PC-3 (cell line): ENCODE measurements around the gene SMYD3. TPM values are rescaled to one million over a fixed set of nuclear protein-coding genes. Genes with fewer than 3 reads are reported as not detected.

ENCODE experiments used
- ATAC-seq: fragments of 200-7000 bp; cut with Tn5 transposase; 2 replicates; pipeline ENCODE4 v1.9.1; 2020; ENCODE audit warnings: mild to moderate bottlenecking, moderate library complexity
- BruUV-seq: library from RNA; stranded (reverse); fragments of 400-500 nt; replicated peaks from 2 replicates; lab custom pipeline; 2021; lab: Mats Ljungman, UMichigan
- CTCF ChIA-PET: fragments of 300-600 bp; sonication (Branson Sonifier 250); formaldehyde crosslinking; loops from one replicate; lab custom pipeline; 2022; ENCODE audit warnings: antibody characterized with exemption; lab: Charles Lee
- POLR2A ChIA-PET: fragments of 300-600 bp; sonication (Branson Sonifier 250); formaldehyde crosslinking; loops from one replicate; lab custom pipeline; 2022; ENCODE audit warnings: antibody characterized with exemption; ENCODE audit not compliant: unreplicated experiment; lab: Charles Lee
- DNase-seq: peaks from one replicate; pipeline ENCODE4 v3.0.0-alpha.2; 2015
- H2AFZ ChIP-seq: fragments of 300-600 bp; sonication (generic); 2 replicates; pipeline ENCODE4 v1.6.0; 2016; ENCODE audit warnings: antibody characterized with exemption, low read length
- H3F3A ChIP-seq: fragments of 300-600 bp; sonication (generic); one replicate; pipeline ENCODE4 v1.6.0; 2017; ENCODE audit warnings: antibody characterized with exemption, low read length, control low read depth, mild to moderate bottlenecking; ENCODE audit not compliant: unreplicated experiment
- H3K27ac ChIP-seq: fragments of 300-600 bp; sonication (generic); 2 replicates; pipeline ENCODE4 v1.5.1; 2016; ENCODE audit warnings: mild to moderate bottlenecking, low read length
- H3K27me3 ChIP-seq: fragments of 300-600 bp; sonication (generic); 2 replicates; pipeline ENCODE4 v1.6.1; 2016; ENCODE audit warnings: low read length, mixed read lengths
- H3K36me3 ChIP-seq: fragments of 300-600 bp; sonication (generic); 2 replicates; pipeline ENCODE4 v1.6.1; 2016; ENCODE audit warnings: low read depth, mixed run types, low read length, mixed read lengths
- H3K4me1 ChIP-seq: fragments of 300-600 bp; sonication (generic); 2 replicates; pipeline ENCODE4 v1.5.1; 2016; ENCODE audit warnings: low read length; ENCODE audit not compliant: insufficient read depth
- H3K4me2 ChIP-seq: fragments of 300-600 bp; sonication (generic); 2 replicates; pipeline ENCODE4 v1.6.0; 2016; ENCODE audit warnings: low read length
- H3K4me3 ChIP-seq: fragments of 300-600 bp; sonication (generic); 2 replicates; pipeline ENCODE4 v1.5.1; 2016; ENCODE audit warnings: mild to moderate bottlenecking, low read length, mixed read lengths
- H3K79me2 ChIP-seq: fragments of 300-600 bp; sonication (generic); 2 replicates; pipeline ENCODE4 v1.6.1; 2017; ENCODE audit warnings: low read length, mixed read lengths
- H3K9ac ChIP-seq: fragments of 300-600 bp; sonication (generic); 2 replicates; pipeline ENCODE4 v1.6.0; 2016; ENCODE audit warnings: mild to moderate bottlenecking, low read length
- H3K9me2 ChIP-seq: fragments of 300-600 bp; sonication (generic); replicated peaks from 2 replicates; pipeline ENCODE4 v1.6.1; 2016; ENCODE audit warnings: mixed run types, low read length, mixed read lengths
- H3K9me3 ChIP-seq: fragments of 300-600 bp; sonication (generic); 2 replicates; pipeline ENCODE4 v1.6.1; 2016; ENCODE audit warnings: low read length, mixed read lengths
- H4K20me1 ChIP-seq: fragments of 300-600 bp; sonication (generic); 2 replicates; pipeline ENCODE4 v1.6.1; 2016; ENCODE audit warnings: low read length, mixed read lengths
- CTCF ChIP-seq: fragments of 300-600 bp; sonication (generic); conservative IDR thresholded peaks from 2 replicates; pipeline ENCODE4 v1.5.1; 2017; ENCODE audit warnings: antibody characterized with exemption, low read depth, mild to moderate bottlenecking, low read length
- EZH2 ChIP-seq: fragments of 300-600 bp; sonication (generic); IDR thresholded peaks from one replicate; pipeline ENCODE4 v1.6.1; 2017; ENCODE audit warnings: antibody characterized with exemption, mild to moderate bottlenecking, low read length; ENCODE audit not compliant: unreplicated experiment
- EZH2phosphoT487 ChIP-seq: fragments of 300-600 bp; sonication (generic); IDR thresholded peaks from 2 replicates; pipeline ENCODE4 v1.6.1; 2018; ENCODE audit warnings: mild to moderate bottlenecking, antibody characterized with exemption, low read length, borderline replicate concordance
- intact Hi-C: fragments of 100-400 bp; cut with micrococcal nuclease; formaldehyde crosslinking; loops from 2 replicates; pipeline ENCODE4 v1.9.0; 2023
- total RNA-seq: library from RNA; depleted of rRNA; stranded (reverse); fragments of >200 nt; gene quantifications from 2 replicates; pipeline ENCODE4 v1.2.3, GENCODE V29; 2014

The SMYD3 gene
- total RNA-seq, 1 experiment from 2014 or later: 33.0 TPM

- BruUV-seq: no TSS peak
- Histone ChIP-seq H3K9me2 (no peaks in the 10 kb centered on the region), H3K27ac (no peak overlapping the region), H3K4me2 (no peak overlapping the region), H3K9me3 (no peaks in the 10 kb centered on the region), H3K79me2 (no peaks in the 10 kb centered on the region), H3K36me3 (no peaks in the 10 kb centered on the region), H3K27me3 (no peaks in the 10 kb centered on the region), H2AFZ (no peak overlapping the region), H3K4me1 (peaks cover 17% of the 10 kb centered on the region), H3F3A (no peaks in the 10 kb centered on the region), H3K9ac (no peak overlapping the region), H3K4me3 (no peak overlapping the region), H4K20me1 (no peaks in the 10 kb centered on the region)
- ChIA-PET POLR2A (no interaction called here), CTCF (no interaction called here)
- no peak for TF ChIP-seq EZH2phosphoT487
- no peak for TF ChIP-seq EZH2
- TF ChIP-seq CTCF: no peak
- DNase-seq (no peak), ATAC-seq (no peak)
- intact Hi-C loops: no loop called here
These were observed 643.4 kb downstream of the SMYD3 start for GRCh38 chr1:245863566-245864184.

- no TSS peak for BruUV-seq
- CTCF ChIA-PET: no interaction called here
- H3F3A ChIP-seq: no peaks in the 10 kb centered on the region
These were observed 644.1 kb downstream of the SMYD3 start for GRCh38 chr1:245862812-245863540.

More at GRCh38 chr1:245862812-245863540, 644.1 kb downstream of the SMYD3 start:
- H3K27ac ChIP-seq: no peak overlapping the region
- H3K4me3 ChIP-seq: no peak overlapping the region
- POLR2A ChIA-PET: no interaction called here
- no peaks in the 10 kb centered on the region for H3K27me3 ChIP-seq
- no peak for TF ChIP-seq EZH2phosphoT487
- TF ChIP-seq CTCF: no peak
- no peak for TF ChIP-seq EZH2
- H3K36me3 ChIP-seq: no peaks in the 10 kb centered on the region; the same call in 1 of the 2 replicates
- H3K9ac ChIP-seq: no peak overlapping the region
- H3K9me2 ChIP-seq: no peaks in the 10 kb centered on the region
- no peak overlapping the region for H2AFZ ChIP-seq
- peaks cover 18% of the 10 kb centered on the region for H3K4me1 ChIP-seq
- no peak overlapping the region for H3K4me2 ChIP-seq
- no peaks in the 10 kb centered on the region for H3K9me3 ChIP-seq
- DNase-seq (no peak), ATAC-seq (no peak)
- no peaks in the 10 kb centered on the region for H3K79me2 ChIP-seq
- H4K20me1 ChIP-seq: no peaks in the 10 kb centered on the region
- intact Hi-C loops: no loop called here
